Nasal cavity respiratory epithelium epithelial cell of viscerocranial mucosa (primary cell): ENCODE data around the gene MAGEB17. TPM values are rescaled to one million over a fixed set of nuclear protein-coding genes. Genes with fewer than 3 reads are reported as not detected.

Experiments used
- total RNA-seq: library from RNA; depleted of rRNA; stranded (reverse); fragments of >200 nt; gene quantifications from 2 replicates; pipeline ENCODE4 v1.2.3, GENCODE V29; 2014

The MAGEB17 gene
- not detected in 2 replicates for total RNA-seq

GRCh38 chrX:16167181-16167580 lies at the start of gene MAGEB17:
Gene MAGEB17 (plus strand): TSS chrX:16167481. CDS start chrX:16170383, 2,902 bp downstream.

GRCh38 chrX:16123222-16123786 lies 44.0 kb upstream of the MAGEB17 start, which contains the start of gene GRPR:
Gene GRPR (plus strand): TSS chrX:16123565. CDS start chrX:16123954, 389 bp downstream.

Other genes starting within 250 kb of the MAGEB17 start
- gene GRPR, start 43.9 kb upstream of the MAGEB17 start, total RNA-seq = not detected in 2 replicates